Astrocyte (in vitro differentiated cells and primary cell): ENCODE data around the gene SPHK2. TPM values are rescaled to one million over a fixed set of nuclear protein-coding genes. Genes with fewer than 3 reads are reported as not detected.

ENCODE experiments used
- DNase-seq: peaks from one replicate; pipeline ENCODE4 v3.0.0-alpha.2; 2010; ENCODE audit warnings: low read depth
- FAIRE-seq: peaks from 2 replicates; lab custom pipeline; 2011; peaks lifted over from hg19 to GRCh38; lab: Jason Lieb, UNC
- H2AFZ ChIP-seq: 2 replicates; pipeline ENCODE4 v1.6.0; 2012; ENCODE audit warnings: low read depth, low read length, inconsistent platforms
- H3K27ac ChIP-seq: 2 replicates; pipeline ENCODE4 v1.5.1; 2011; ENCODE audit warnings: low read depth, low read length, inconsistent platforms
- H3K27me3 ChIP-seq: 2 replicates; pipeline ENCODE4 v1.6.0; 2011; ENCODE audit warnings: low read length, inconsistent platforms; ENCODE audit not compliant: insufficient read depth
- H3K36me3 ChIP-seq: 2 replicates; pipeline ENCODE4 v1.5.1; 2011; ENCODE audit warnings: low read length, inconsistent platforms; ENCODE audit not compliant: insufficient read depth
- H3K4me1 ChIP-seq: 2 replicates; pipeline ENCODE4 v1.5.1; 2011; ENCODE audit warnings: low read length, inconsistent platforms; ENCODE audit not compliant: insufficient read depth
- H3K4me2 ChIP-seq: 2 replicates; pipeline ENCODE4 v1.6.0; 2012; ENCODE audit warnings: low read length, inconsistent platforms
- H3K4me3 ChIP-seq: 2 replicates; pipeline ENCODE4 v1.5.1; 2011; ENCODE audit warnings: low read depth, mild to moderate bottlenecking, low read length, inconsistent platforms; ENCODE audit not compliant: insufficient read depth
- H3K79me2 ChIP-seq: 2 replicates; pipeline ENCODE4 v1.6.0; 2012; ENCODE audit warnings: mild to moderate bottlenecking, low read length, inconsistent platforms; ENCODE audit not compliant: insufficient read depth
- H3K9ac ChIP-seq: 2 replicates; pipeline ENCODE4 v1.6.0; 2012; ENCODE audit warnings: mild to moderate bottlenecking, low read length, inconsistent platforms
- H3K9me3 ChIP-seq: 2 replicates; pipeline ENCODE4 v1.5.1; 2012; ENCODE audit warnings: low read depth, mild to moderate bottlenecking, low read length, inconsistent platforms; ENCODE audit not compliant: insufficient read depth
- H4K20me1 ChIP-seq: 2 replicates; pipeline ENCODE4 v1.6.0; 2012; ENCODE audit warnings: low read length, inconsistent platforms; ENCODE audit not compliant: insufficient read depth
- H3K27ac Mint-ChIP-seq: one replicate; pipeline ENCODE4 v1.8.0; 2021; ENCODE audit warnings: mild to moderate bottlenecking, mixed read lengths; ENCODE audit not compliant: unreplicated experiment
- H3K27me3 Mint-ChIP-seq: one replicate; pipeline ENCODE4 v1.8.0; 2021; ENCODE audit warnings: low read depth, mixed read lengths; ENCODE audit not compliant: unreplicated experiment
- H3K36me3 Mint-ChIP-seq: one replicate; pipeline ENCODE4 v1.8.0; 2021; ENCODE audit warnings: low read depth, mixed read lengths; ENCODE audit not compliant: unreplicated experiment
- H3K4me1 Mint-ChIP-seq: one replicate; pipeline ENCODE4 v1.8.0; 2021; ENCODE audit warnings: low read depth, mixed read lengths; ENCODE audit not compliant: unreplicated experiment
- H3K4me3 Mint-ChIP-seq: one replicate; pipeline ENCODE4 v1.8.0; 2021; ENCODE audit warnings: mild to moderate bottlenecking, moderate library complexity, mixed read lengths; ENCODE audit not compliant: unreplicated experiment
- H3K9me3 Mint-ChIP-seq: one replicate; pipeline ENCODE4 v1.8.0; 2021; ENCODE audit warnings: mild to moderate bottlenecking, mixed read lengths; ENCODE audit not compliant: unreplicated experiment
- EZH2 ChIP-seq: IDR thresholded peaks from 2 replicates; pipeline ENCODE4 v1.6.1; 2012; ENCODE audit warnings: mild to moderate bottlenecking, low read length, inconsistent platforms; ENCODE audit not compliant: insufficient read depth
- total RNA-seq: library from RNA; stranded (reverse); gene quantifications from 2 replicates; pipeline ENCODE4 v1.2.1, GENCODE V29; 2021
- TF ChIP-seq, protein P1 (sequence below): IDR thresholded peaks from 2 replicates; pipeline ENCODE4 v1.5.1; 2011; ENCODE audit warnings: low read depth, mild to moderate bottlenecking, inconsistent platforms, low read length, moderate library complexity; ENCODE audit not compliant: insufficient read depth

Gene SPHK2
- total RNA-seq, 1 donor from 2014 or later = 29.4 TPM

DNA sequence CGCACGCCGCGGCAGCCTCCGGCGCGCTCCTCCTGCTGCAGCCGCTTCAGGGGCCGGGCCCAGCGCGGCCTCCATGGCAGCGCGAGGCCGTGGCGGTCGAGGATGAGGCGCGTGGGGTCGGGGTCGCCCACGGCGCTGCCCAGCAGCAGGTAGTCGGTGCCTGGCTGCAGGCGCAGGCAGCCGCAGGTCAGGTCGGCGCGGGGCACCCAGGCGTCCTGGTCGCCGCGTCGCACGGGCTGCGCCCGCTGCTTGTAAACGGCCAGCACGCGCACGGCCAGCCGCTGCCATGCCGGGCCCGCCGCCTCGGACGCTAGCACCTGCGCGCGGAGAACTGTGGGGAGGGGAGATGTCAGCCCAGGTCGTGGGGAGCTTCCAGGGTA, 42.4 kb downstream of the SPHK2 start:
- no peak for TF ChIP-seq EZH2
- TF ChIP-seq, protein P1, sequence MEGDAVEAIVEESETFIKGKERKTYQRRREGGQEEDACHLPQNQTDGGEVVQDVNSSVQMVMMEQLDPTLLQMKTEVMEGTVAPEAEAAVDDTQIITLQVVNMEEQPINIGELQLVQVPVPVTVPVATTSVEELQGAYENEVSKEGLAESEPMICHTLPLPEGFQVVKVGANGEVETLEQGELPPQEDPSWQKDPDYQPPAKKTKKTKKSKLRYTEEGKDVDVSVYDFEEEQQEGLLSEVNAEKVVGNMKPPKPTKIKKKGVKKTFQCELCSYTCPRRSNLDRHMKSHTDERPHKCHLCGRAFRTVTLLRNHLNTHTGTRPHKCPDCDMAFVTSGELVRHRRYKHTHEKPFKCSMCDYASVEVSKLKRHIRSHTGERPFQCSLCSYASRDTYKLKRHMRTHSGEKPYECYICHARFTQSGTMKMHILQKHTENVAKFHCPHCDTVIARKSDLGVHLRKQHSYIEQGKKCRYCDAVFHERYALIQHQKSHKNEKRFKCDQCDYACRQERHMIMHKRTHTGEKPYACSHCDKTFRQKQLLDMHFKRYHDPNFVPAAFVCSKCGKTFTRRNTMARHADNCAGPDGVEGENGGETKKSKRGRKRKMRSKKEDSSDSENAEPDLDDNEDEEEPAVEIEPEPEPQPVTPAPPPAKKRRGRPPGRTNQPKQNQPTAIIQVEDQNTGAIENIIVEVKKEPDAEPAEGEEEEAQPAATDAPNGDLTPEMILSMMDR = no peak
- Mint-ChIP-seq H3K4me1 (peaks cover 4% of the 10 kb centered on the region), H3K27me3 (peaks cover 3% of the 10 kb centered on the region), H3K9me3 (no peaks in the 10 kb centered on the region), H3K36me3 (peaks cover 2% of the 10 kb centered on the region), H3K4me3 (no peak overlapping the region), H3K27ac (no peak overlapping the region)
- no peak overlapping the region for H3K4me3 ChIP-seq
- no peak overlapping the region for H3K4me2 ChIP-seq
- H3K27me3 ChIP-seq = no peaks in the 10 kb centered on the region
- H3K36me3 ChIP-seq = no peaks in the 10 kb centered on the region
- H3K27ac ChIP-seq = no peak overlapping the region
- peaks cover 8% of the 10 kb centered on the region for H3K4me1 ChIP-seq
- H3K9me3 ChIP-seq = no peaks in the 10 kb centered on the region
- DNase-seq (no peak), FAIRE-seq (no peak)
- H3K79me2 ChIP-seq = no peaks in the 10 kb centered on the region
- no peak overlapping the region for H2AFZ ChIP-seq
- H4K20me1 ChIP-seq = no peaks in the 10 kb centered on the region
- no peak overlapping the region for H3K9ac ChIP-seq

DNA sequence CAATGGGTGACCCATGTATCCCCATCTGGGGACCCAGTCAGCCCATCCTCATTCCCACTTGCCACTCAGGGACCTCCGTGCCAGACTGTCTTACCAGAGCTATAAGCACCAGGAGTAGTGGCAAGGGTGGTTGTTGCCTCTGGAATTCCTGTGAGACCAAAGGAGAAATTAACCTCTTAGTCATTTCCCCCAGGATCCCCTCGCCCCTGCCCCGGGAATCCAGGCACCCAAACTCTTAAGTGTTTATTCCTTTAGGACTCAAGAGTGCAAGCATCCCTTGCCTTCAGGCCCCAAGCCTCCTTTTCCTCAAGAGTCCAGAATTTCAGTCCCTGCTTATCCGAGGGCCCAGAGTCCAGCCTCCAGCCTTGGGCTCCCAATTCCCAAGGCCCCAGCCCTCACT, 44.4 kb downstream of the SPHK2 start:
- Mint-ChIP-seq H3K4me1 (no peaks in the 10 kb centered on the region), H3K36me3 (peaks cover 2% of the 10 kb centered on the region), H3K9me3 (no peaks in the 10 kb centered on the region), H3K4me3 (no peak overlapping the region), H3K27me3 (peaks cover 9% of the 10 kb centered on the region), H3K27ac (no peak overlapping the region)
- TF ChIP-seq, protein P1 = no peak
- TF ChIP-seq EZH2 = no peak
- Histone ChIP-seq H2AFZ (no peak overlapping the region), H3K4me1 (no peaks in the 10 kb centered on the region), H3K4me2 (no peak overlapping the region), H3K79me2 (no peaks in the 10 kb centered on the region), H3K27ac (no peak overlapping the region), H3K36me3 (no peaks in the 10 kb centered on the region), H3K9me3 (no peaks in the 10 kb centered on the region), H3K4me3 (no peak overlapping the region), H3K9ac (no peak overlapping the region), H4K20me1 (no peaks in the 10 kb centered on the region), H3K27me3 (no peaks in the 10 kb centered on the region)
- DNase-seq (no peak), FAIRE-seq (no peak)

DNA sequence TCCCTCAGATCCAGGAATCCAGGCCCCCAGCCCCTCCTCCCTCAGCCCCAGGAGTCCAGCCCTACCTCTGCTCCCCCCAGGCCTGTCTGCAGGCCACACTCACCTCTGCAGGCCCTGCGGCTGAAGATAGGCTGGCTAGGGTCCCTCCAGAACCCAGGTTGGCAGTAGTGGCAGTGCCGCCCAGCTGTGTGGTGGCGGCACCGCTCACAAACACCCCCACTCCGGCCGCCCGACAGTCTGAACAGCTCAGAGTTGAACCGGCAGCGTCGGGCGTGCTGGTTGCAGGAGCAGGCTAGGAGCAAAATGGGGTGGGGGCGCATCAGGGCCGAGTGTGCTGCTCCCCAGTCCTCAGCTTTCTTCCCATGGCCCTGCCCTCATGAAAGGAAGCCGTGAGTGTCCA, 45.2 kb downstream of the SPHK2 start:
- H3K9ac ChIP-seq = no peak overlapping the region
- no peaks in the 10 kb centered on the region for H3K27me3 ChIP-seq
- no peaks in the 10 kb centered on the region for H3K79me2 ChIP-seq
- FAIRE-seq = no peak
- no peaks in the 10 kb centered on the region for H3K9me3 ChIP-seq
- TF ChIP-seq, protein P1 = no peak
- no peak for TF ChIP-seq EZH2
- no peak overlapping the region for H3K4me2 ChIP-seq
- no peak overlapping the region for H3K4me3 ChIP-seq
- Mint-ChIP-seq H3K27me3 (peaks cover 7% of the 10 kb centered on the region), H3K9me3 (no peaks in the 10 kb centered on the region), H3K36me3 (peaks cover 2% of the 10 kb centered on the region), H3K4me3 (no peak overlapping the region), H3K27ac (no peak overlapping the region), H3K4me1 (no peaks in the 10 kb centered on the region)
- no peaks in the 10 kb centered on the region for H4K20me1 ChIP-seq
- H3K4me1 ChIP-seq = no peaks in the 10 kb centered on the region
- DNase-seq = no peak
- no peaks in the 10 kb centered on the region for H3K36me3 ChIP-seq
- H2AFZ ChIP-seq = no peak overlapping the region
- no peak overlapping the region for H3K27ac ChIP-seq
